H1 (cell line): ENCODE results near the gene ROBO2. TPM values are rescaled to one million over a fixed set of nuclear protein-coding genes. Genes with fewer than 3 reads are reported as not detected.

Source experiments
- CTCF ChIA-PET: fragments of 300-600 bp; sonication (Branson Sonifier 250); formaldehyde crosslinking; loops from one replicate; lab custom pipeline; 2021; ENCODE audit not compliant: partially characterized antibody; lab: Charles Lee
- POLR2A ChIA-PET: fragments of 300-600 bp; sonication (Branson Sonifier 250); formaldehyde crosslinking; loops from one replicate; lab custom pipeline; 2021; ENCODE audit warnings: inconsistent platforms; ENCODE audit not compliant: partially characterized antibody; lab: Charles Lee
- DNase-seq, 2 experiments: peaks; one replicate each; pipeline versions ENCODE4 v3.0.0 to v3.0.0-alpha.2; 2010 to 2022; ENCODE audit warnings: low spot score in 2 of 2, low read depth in 1 of 2, mixed read lengths in 1 of 2
- FAIRE-seq: peaks from 2 replicates; lab custom pipeline; 2011; peaks lifted over from hg19 to GRCh38; lab: Jason Lieb, UNC
- H2AFZ ChIP-seq: 2 replicates; pipeline ENCODE4 v1.8.1; 2012; ENCODE audit warnings: low read length, inconsistent platforms
- H2AK5ac ChIP-seq: 2 replicates; pipeline ENCODE4 v1.6.1; 2013; ENCODE audit warnings: low read depth, low read length
- H2BK120ac ChIP-seq: replicated peaks from 2 replicates; pipeline ENCODE3; 2013; ENCODE audit warnings: low read depth, low read length, inconsistent platforms
- H2BK12ac ChIP-seq: 2 replicates; pipeline ENCODE4 v1.6.1; 2013; ENCODE audit warnings: low read depth, low read length
- H2BK15ac ChIP-seq: 2 replicates; pipeline ENCODE4 v1.6.1; 2013; ENCODE audit warnings: low read length
- H2BK20ac ChIP-seq: 2 replicates; pipeline ENCODE4 v1.6.1; 2013; ENCODE audit warnings: low read length
- H2BK5ac ChIP-seq: 2 replicates; pipeline ENCODE4 v1.6.1; 2013; ENCODE audit warnings: low read depth, low read length
- H3K14ac ChIP-seq: 2 replicates; pipeline ENCODE4 v1.6.1; 2013; ENCODE audit warnings: inconsistent platforms; ENCODE audit not compliant: insufficient read length
- H3K18ac ChIP-seq: 2 replicates; pipeline ENCODE4 v1.6.1; 2013; ENCODE audit warnings: low read length; ENCODE audit errors: extremely low read depth
- H3K23ac ChIP-seq: 2 replicates; pipeline ENCODE4 v1.6.1; 2013; ENCODE audit warnings: inconsistent platforms; ENCODE audit not compliant: insufficient read length
- H3K23me2 ChIP-seq: 2 replicates; pipeline ENCODE4 v1.6.1; 2013; ENCODE audit warnings: low read depth, low read length
- H3K27ac ChIP-seq: 2 replicates; pipeline ENCODE4 v1.6.1; 2011; ENCODE audit warnings: low read depth, low read length, inconsistent platforms
- H3K27me3 ChIP-seq, 4 experiments: replicated peaks in 1 of 4; 1 replicate in 1 of 4; 2 replicates in 3 of 4; pipeline versions ENCODE4 v1.6.1 to v1.8.1; 2011 to 2013; ENCODE audit warnings: low read length in 3 of 4, mild to moderate bottlenecking in 3 of 4, inconsistent platforms in 2 of 4, mixed read lengths in 2 of 4, moderate library complexity in 1 of 4; ENCODE audit not compliant: control insufficient read depth in 3 of 4, insufficient read depth in 3 of 4; ENCODE audit errors: extremely low read depth in 1 of 4
- H3K36me3 ChIP-seq, 4 experiments: 2 replicates each; pipeline versions ENCODE4 v1.6.1 to v1.8.1; 2011 to 2013; ENCODE audit warnings: mild to moderate bottlenecking in 4 of 4, low read length in 3 of 4, moderate library complexity in 2 of 4, control low read depth in 1 of 4, inconsistent platforms in 1 of 4; ENCODE audit not compliant: insufficient read depth in 4 of 4, control insufficient read depth in 2 of 4
- H3K4ac ChIP-seq: replicated peaks from 2 replicates; pipeline ENCODE3; 2013; ENCODE audit warnings: low read length, low read depth, mixed read lengths, inconsistent platforms; ENCODE audit not compliant: insufficient read length
- H3K4me1 ChIP-seq, 4 experiments: replicated peaks in 1 of 4; 1 replicate in 1 of 4; 2 replicates in 3 of 4; pipeline versions ENCODE4 v1.6.1 to v1.8.1; 2011 to 2013; ENCODE audit warnings: low read length in 3 of 4, inconsistent platforms in 2 of 4, mixed read lengths in 1 of 4; ENCODE audit not compliant: insufficient read depth in 4 of 4, control insufficient read depth in 3 of 4
- H3K4me2 ChIP-seq, 2 experiments: 2 replicates each; pipeline versions ENCODE4 v1.6.1 to v1.8.1; 2011 to 2013; ENCODE audit warnings: low read depth in 2 of 2, low read length in 2 of 2, control low read depth in 1 of 2, inconsistent platforms in 1 of 2, mild to moderate bottlenecking in 1 of 2; ENCODE audit not compliant: insufficient read depth in 1 of 2
- H3K4me3 ChIP-seq, 4 experiments: fragments of 200-600, 300-600 bp in 1 of 4; sonication (generic), shearing (Covaris generic), sonication (Bioruptor Twin) in 1 of 4; 2 replicates each; pipeline versions ENCODE4 v1.5.1 to v1.8.1; 2011 to 2016; ENCODE audit warnings: low read length in 4 of 4, low read depth in 3 of 4, control low read depth in 2 of 4, inconsistent platforms in 2 of 4, mild to moderate bottlenecking in 2 of 4, mixed read lengths in 1 of 4, moderate library complexity in 1 of 4; ENCODE audit not compliant: insufficient read depth in 2 of 4; ENCODE audit errors: extremely low read depth in 1 of 4
- H3K56ac ChIP-seq: replicated peaks from 2 replicates; pipeline ENCODE3; 2013; ENCODE audit warnings: low read depth, mild to moderate bottlenecking, mixed read lengths, low read length, inconsistent platforms; ENCODE audit not compliant: insufficient read length
- H3K79me1 ChIP-seq: 2 replicates; pipeline ENCODE4 v1.6.1; 2013; ENCODE audit warnings: low read depth, low read length, control low read depth
- H3K79me2 ChIP-seq, 2 experiments: 2 replicates each; pipeline versions ENCODE4 v1.6.1 to v1.8.1; 2012 to 2013; ENCODE audit warnings: low read length in 2 of 2, mild to moderate bottlenecking in 2 of 2, inconsistent platforms in 1 of 2; ENCODE audit not compliant: insufficient read depth in 2 of 2, control insufficient read depth in 1 of 2
- H3K9ac ChIP-seq, 4 experiments: replicated peaks in 1 of 4; 1 replicate in 1 of 4; 2 replicates in 3 of 4; pipeline versions ENCODE4 v1.6.1 to v1.8.1; 2011 to 2013; ENCODE audit warnings: low read depth in 3 of 4, low read length in 3 of 4, control low read depth in 2 of 4, mild to moderate bottlenecking in 2 of 4, moderate library complexity in 2 of 4, inconsistent platforms in 1 of 4; ENCODE audit errors: extremely low read depth in 1 of 4
- H3K9me3 ChIP-seq, 2 experiments: 2 replicates each; pipeline versions ENCODE4 v1.6.1 to v1.8.1; 2012 to 2013; ENCODE audit warnings: mild to moderate bottlenecking in 2 of 2, moderate library complexity in 2 of 2, control low read depth in 1 of 2, inconsistent platforms in 1 of 2, low read depth in 1 of 2, low read length in 1 of 2, mixed read lengths in 1 of 2; ENCODE audit not compliant: insufficient read depth in 2 of 2
- H4K20me1 ChIP-seq, 2 experiments: replicated peaks in 1 of 2; 2 replicates each; pipeline versions ENCODE3 to v1.8.1; 2011 to 2013; ENCODE audit warnings: inconsistent platforms in 2 of 2, low read length in 2 of 2, mild to moderate bottlenecking in 1 of 2; ENCODE audit not compliant: insufficient read depth in 2 of 2, control insufficient read depth in 1 of 2
- H4K5ac ChIP-seq: 2 replicates; pipeline ENCODE4 v1.6.1; 2013; ENCODE audit warnings: low read length, low read depth, mixed read lengths, inconsistent platforms; ENCODE audit not compliant: insufficient read length
- H4K8ac ChIP-seq: 2 replicates; pipeline ENCODE4 v1.8.0; 2013; ENCODE audit warnings: mild to moderate bottlenecking, moderate library complexity, low read length, inconsistent platforms; ENCODE audit not compliant: insufficient read depth; ENCODE audit errors: extremely low read depth
- H4K91ac ChIP-seq: replicated peaks from 2 replicates; pipeline ENCODE3; 2013; ENCODE audit warnings: low read length, mixed read lengths, inconsistent platforms; ENCODE audit not compliant: insufficient read length
- POLR2AphosphoS5 ChIP-seq: IDR thresholded peaks from 2 replicates; pipeline ENCODE4 v1.6.1; 2011; ENCODE audit warnings: low read depth, low read length
- WGBS, 2 experiments: shearing (Covaris generic) in 1 of 2; methylation state at CpG; one replicate each; pipeline versions ENCODE4 v1.1.6 to v1.1.7; 2013 to 2015; ENCODE audit warnings: low lambda C conversion rate in 2 of 2, mixed read lengths in 2 of 2, inconsistent platforms in 1 of 2, low coverage in 1 of 2, missing lambda C conversion rate in 1 of 2; ENCODE audit not compliant: insufficient replicate concordance in 2 of 2, insufficient coverage in 1 of 2, insufficient read length in 1 of 2; ENCODE audit errors: extremely low coverage in 1 of 2, missing lambda C conversion rate in 1 of 2; 5-methylcytosine and 5-hydroxymethylcytosine counted together
- polyA plus RNA-seq, 7 experiments: library from polyadenylated mRNA; depleted of rRNA in 3 of 7; stranded (reverse) in 5 of 7; unstranded in 2 of 7; fragments of >200 nt in 5 of 7; fragments of 200-250 nt in 2 of 7; gene quantifications; 1 replicate in 5 of 7; 2 replicates in 1 of 7; 4 replicates in 1 of 7; pipeline versions ENCODE4 v1.2.1 to v1.2.3, GENCODE V29; 2011 to 2013; ENCODE audit warnings: missing spikeins in 2 of 7, mixed read lengths in 2 of 7
- total RNA-seq: library from RNA; stranded (reverse); fragmentation: NEBNext Ultra II Directional; extraction: Animal tissue kit (Norgen Biotek cat#: 25700); gene quantifications from 2 replicates; pipeline ENCODE4 v1.2.1, GENCODE V29; 2021

The ROBO2 gene
- total and polyA plus RNA-seq, 2 of the 8 experiments (the other 6 are each of a cell fraction or from before 2014, with no cell fraction given): 1.5 to 2.9 TPM

GRCh38 chr3:77618686-77619085 lies 578.8 kb downstream of the ROBO2 start:
- no peaks in the 10 kb centered on the region for H3K79me2 ChIP-seq
- no peak overlapping the region for H3K4me2 ChIP-seq
- H3K23me2 ChIP-seq: no peaks in the 10 kb centered on the region
- H3K18ac ChIP-seq: no peak overlapping the region
- no peak overlapping the region for H4K8ac ChIP-seq
- no peak overlapping the region for H2BK15ac ChIP-seq
- WGBS, 2 experiments: 98% methylated on average over 3 of the region's 3 CpGs; no CpG with 5 or more reads in 1 of the 2 experiments
- no peak overlapping the region for H3K4me3 ChIP-seq
- H4K91ac ChIP-seq: no peak overlapping the region
- H3K79me1 ChIP-seq: no peaks in the 10 kb centered on the region
- no peak overlapping the region for H2BK12ac ChIP-seq
- FAIRE-seq (no peak), DNase-seq (no peak)
- no peak overlapping the region for H3K9ac ChIP-seq
- no peak overlapping the region for H2AFZ ChIP-seq
- no peaks in the 10 kb centered on the region for H3K4me1 ChIP-seq
- H2BK20ac ChIP-seq: no peak overlapping the region
- H3K14ac ChIP-seq: no peak overlapping the region
- ChIA-PET CTCF (interaction anchor here (1.1 kb wide), 1 partner anchor 12 kb away, joined by 4 read pairs; no protein-coding TSS in a partner anchor), POLR2A (no interaction called here)
- H2BK5ac ChIP-seq: no peak overlapping the region
- H3K56ac ChIP-seq: no peak overlapping the region
- H3K23ac ChIP-seq: no peak overlapping the region
- no peaks in the 10 kb centered on the region for H4K20me1 ChIP-seq
- H3K36me3 ChIP-seq: no peaks in the 10 kb centered on the region
- no peak overlapping the region for H3K27ac ChIP-seq
- no peak overlapping the region for H2AK5ac ChIP-seq
- no peak overlapping the region for H3K4ac ChIP-seq
- H3K27me3 ChIP-seq: no peaks in the 10 kb centered on the region
- H3K9me3 ChIP-seq: no peaks in the 10 kb centered on the region
- no peak overlapping the region for H2BK120ac ChIP-seq
- H4K5ac ChIP-seq: no peak overlapping the region
- TF ChIP-seq POLR2AphosphoS5: no peak
